HG03521 (cell line): ENCODE data around the gene CABLES1.
"Not testable (repeated sequence)": the region's sequence is repeated elsewhere in the genome, so short reads cannot be mapped to it uniquely, and the experiment has no call there.

Source experiments
- ATAC-seq: cut with Tn5 transposase; IDR thresholded peaks from one replicate; pipeline ENCODE4 v1.9.1; 2021; ENCODE audit warnings: mild to moderate bottlenecking, moderate library complexity; ENCODE audit not compliant: unreplicated experiment

CABLES1 gene

DNA sequence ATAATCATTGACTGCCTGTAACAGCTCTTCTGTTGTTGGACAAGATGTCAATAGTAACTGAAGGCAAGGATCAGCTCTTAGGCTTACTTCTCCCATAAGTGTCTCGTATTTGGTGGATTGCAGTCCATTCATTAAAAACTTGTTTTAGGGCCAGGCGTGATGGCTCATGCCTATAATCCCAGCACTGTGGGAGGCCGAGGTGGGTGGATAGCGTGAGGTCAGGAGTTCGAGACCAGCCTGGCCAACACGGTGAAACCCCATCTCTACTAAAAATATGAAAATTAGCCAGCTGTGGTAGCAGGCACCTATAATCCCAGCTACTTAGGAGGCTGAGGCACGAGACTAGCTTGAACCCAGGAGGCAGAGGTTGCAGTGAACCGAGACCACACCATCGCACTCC lies 26.1 kb upstream of the CABLES1 start:
- not testable (repeated sequence) for ATAC-seq

DNA sequence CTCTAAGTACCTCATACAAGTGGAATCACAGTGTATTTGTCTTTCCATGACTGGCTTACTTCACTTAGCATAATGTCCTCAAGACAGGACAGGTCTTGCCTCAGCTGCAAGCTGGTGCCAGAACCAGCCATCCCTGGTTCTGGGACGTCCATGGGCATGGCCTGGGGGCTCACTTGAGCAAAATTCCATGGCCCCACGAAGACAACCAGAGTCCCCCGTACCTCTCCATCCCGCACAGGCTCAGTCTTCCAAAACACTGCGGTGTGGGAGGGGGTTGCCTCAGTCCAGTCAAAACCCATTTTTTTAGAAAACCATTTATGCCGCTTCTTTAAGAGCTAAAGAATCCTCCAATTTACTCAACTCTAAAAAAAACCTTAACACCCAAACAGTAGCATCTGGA lies 21.7 kb upstream of the CABLES1 start:
- ATAC-seq = no peak

GRCh38 chr18:23114171-23114881 lies 21.0 kb upstream of the CABLES1 start:
- no peak for ATAC-seq

DNA sequence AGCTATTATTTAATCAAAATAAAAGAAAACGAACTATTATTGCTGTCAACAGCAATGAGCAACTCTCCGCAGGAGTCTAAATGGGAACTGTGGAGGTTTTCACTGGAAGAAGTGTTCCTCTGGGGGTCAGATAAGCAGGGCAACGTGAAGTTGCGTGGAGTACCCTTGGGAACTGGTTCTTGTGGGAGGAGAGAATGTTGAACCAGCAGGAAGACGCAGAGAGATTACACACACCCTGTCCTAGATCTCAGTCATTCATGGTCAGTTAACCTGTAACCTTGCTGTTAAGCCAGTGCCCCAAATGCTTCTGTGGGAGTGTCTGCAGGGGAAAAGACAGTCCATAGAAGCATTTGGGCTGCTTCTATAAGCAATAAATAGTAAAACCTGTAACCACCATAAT lies 20.4 kb upstream of the CABLES1 start:
- ATAC-seq = no peak

- no peak for ATAC-seq
These were observed 19.6 kb upstream of the CABLES1 start for GRCh38 chr18:23115683-23116096.

DNA sequence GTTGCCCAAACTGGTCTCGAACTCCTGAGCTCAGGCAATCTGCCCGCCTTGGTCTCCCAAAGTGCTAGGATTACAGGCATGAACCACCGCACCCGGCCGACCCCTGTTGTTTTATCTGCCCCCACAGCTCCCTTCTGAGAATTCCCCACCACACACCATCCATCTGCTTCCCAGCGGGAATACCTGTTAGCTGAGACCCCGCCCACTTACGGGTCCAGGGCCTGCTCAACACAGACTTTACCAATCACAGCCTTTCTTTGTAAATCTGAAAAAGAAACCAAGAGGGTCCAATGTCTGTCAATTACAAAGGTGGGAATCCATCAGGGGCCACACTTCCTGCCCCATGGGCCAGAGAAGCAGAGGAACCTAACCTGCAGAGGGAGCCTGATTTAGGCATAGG lies 14.2 kb upstream of the CABLES1 start:
- ATAC-seq = no peak

DNA sequence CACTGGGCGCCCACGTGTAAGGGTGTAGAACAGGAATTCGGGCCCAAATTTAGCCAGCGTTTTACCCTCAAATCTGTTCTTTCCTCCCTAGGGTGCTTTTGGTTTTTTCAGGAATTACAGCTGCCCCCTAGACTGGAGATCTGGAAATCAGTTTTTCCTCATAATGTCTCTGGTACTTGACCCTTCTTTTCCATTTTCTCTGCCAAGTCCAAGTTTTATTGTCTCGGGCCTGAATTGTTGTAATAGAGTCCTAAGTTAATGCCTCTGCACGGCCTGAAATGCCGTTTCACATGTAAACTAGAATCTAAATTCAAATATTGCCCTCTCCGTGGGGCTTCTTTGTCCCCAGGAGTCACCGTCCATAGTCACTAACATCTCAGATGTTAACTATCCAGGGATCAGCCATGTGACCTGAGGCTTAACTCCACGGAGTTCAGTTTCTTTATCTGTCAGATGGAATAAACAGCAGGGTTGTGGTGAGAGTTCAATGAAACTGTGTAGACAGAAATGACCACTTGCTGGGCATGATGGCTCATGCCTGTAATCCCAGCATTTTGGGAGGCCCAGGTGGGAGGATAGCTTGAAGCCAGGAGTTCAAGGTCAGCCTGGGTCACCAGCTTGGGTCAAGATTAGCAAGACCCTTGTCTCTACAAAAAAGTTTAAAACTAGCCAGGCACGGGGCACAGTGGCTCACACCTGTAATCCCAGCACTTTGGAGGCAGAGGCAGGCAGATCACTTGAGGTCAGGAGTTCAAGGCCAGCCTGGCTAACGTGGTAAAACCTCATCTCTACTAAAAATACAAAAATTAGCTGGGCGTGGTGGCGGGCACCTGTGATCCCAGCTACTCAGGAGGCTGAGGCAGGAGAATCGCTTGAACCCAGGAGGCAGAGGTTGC lies 12.7 kb upstream of the CABLES1 start:
- ATAC-seq = no peak

- no peak for ATAC-seq
These were observed 8.8 kb upstream of the CABLES1 start for GRCh38 chr18:23126376-23127056.

DNA sequence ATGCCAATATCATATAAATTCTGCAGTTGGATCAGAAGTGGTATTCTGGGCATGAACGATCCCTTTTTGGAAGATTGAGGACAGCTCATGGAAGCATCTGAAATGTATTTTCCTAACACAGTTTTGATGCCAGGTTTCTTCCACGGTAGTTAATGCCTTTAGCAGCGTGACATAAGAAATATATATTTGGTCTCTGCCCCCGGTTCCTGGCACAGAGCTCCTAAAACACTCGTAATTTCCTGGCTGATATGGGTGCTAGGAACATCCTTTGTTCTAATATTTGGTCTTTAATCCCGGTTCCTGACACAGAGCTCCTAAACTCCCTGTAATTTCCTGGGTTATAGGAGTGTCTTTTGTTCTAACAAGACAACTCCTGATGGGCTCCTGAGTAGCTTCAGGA lies 8.2 kb upstream of the CABLES1 start:
- no peak for ATAC-seq

- no peak for ATAC-seq
These were observed 5.8 kb upstream of the CABLES1 start for GRCh38 chr18:23129355-23130002.

DNA sequence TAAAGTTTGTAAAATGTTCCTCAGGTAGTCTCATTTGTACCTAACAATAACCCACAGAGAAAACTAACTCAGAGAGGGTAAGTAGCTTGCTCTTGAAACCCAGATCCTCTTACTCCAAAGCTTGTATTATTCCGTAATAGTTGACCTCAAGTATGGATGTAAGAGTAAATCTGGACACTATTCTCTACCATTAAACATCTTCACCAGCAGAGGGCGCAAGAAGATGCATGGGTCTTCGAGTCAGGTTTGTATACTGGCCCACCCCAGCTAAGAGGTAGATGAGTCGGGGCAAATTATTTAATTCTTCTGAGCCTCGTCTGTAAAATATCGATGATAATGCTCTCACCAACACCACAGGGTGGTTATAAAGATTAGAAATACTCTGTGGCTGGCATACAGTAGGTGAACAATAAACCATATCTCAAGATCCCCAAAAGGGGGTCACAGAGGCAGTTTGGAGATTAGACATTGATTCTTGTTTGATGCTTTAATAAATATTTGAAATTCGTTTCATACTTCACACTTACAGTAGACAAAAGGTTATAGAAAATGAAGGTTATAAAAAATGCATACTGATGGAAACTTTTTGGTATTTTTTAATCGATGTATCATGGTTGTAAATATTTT lies 3.5 kb upstream of the CABLES1 start:
- no peak for ATAC-seq

GRCh38 chr18:23133860-23134779 lies 1.2 kb upstream of the CABLES1 start:
- ATAC-seq = no peak

DNA sequence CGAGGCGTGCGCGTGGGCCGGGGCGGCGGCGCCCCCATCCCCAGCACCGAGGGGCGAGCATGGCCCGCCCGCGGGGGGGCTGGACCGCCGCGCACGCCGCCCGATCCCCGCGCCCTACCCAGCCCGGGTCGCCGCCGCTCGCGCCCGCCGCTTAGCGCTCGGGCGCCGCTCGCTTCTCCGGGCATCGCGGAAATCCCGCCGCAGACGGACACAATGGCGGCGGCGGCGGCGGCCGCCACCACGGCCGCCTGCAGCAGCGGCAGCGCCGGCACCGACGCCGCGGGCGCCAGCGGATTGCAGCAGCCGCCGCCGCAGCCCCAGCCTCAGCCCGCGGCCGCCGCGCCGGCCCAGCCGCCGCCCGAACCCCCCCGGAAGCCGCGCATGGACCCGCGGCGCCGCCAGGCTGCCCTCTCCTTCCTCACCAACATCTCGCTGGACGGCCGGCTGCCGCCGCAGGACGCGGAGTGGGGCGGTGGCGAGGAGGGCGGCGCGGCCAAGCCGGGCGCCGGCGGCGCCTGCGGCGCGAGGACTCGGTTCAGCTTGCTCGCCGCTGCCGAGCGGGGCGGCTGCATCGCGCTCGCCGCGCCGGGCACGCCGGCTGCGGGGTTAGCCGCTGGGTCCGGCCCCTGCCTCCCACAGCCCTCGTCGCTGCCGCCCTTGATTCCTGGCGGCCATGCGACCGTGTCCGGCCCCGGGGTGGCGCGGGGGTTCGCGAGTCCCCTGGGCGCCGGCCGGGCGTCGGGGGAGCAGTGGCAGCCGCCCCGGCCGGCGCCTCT lies 453 bp downstream of the CABLES1 start:
- no peak for ATAC-seq

DNA sequence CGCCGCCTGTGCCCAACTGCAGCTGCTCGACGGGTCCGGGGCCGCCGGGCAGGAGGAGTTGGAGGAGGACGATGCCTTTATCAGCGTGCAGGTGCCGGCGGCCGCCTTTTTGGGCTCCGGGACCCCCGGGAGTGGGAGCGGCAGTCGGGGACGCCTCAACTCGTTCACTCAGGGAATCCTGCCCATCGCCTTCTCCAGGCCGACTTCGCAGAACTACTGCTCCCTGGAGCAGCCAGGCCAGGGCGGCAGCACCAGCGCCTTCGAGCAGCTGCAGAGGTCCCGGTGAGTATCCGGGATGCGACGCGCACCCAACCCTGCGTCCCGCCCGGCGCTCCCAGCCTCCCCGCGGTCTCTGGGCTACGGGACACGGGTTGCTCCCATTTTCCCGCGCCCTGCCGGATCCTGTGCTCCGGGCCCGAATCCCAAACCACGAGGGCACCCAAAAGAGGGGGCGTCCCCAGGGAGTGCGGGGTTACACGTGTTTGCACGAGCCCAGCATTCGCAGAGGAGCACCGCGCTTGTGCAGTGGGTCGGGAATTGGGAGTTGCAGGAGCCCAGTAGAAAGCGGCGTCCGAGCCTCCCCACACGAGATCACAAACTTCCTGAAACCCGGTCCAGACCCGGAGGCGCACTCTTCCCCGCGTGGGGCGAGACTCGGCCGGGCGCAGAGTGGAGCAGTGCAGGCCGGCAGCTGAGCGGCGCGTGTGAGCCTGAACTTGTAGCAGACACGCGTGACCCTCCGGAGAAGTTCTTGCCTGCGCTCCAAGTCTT lies 1.2 kb downstream of the CABLES1 start:
- ATAC-seq = no peak

- no peak for ATAC-seq
These were observed 1.9 kb downstream of the CABLES1 start for GRCh38 chr18:23137097-23137635.

DNA sequence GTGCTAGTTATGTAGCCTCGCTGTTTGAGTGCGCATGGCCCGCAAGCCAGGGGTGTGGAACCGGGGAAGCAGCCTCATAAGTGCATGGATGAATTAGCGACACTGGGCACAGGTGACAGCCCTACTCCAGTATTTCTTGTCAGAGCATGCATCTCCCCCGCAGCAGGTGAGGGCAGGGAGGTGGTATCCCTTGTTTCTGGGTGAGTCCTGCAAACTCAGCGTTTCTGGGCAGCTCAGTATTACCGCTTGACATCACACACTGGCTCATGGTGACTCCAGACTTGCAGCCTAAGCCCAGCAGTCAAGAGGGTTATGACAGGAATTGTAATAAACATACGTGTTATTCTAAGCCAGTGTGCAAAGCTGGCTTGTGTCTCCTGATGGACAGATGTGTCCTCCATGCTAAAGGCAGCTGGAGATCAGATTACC lies 2.5 kb downstream of the CABLES1 start:
- no peak for ATAC-seq

DNA sequence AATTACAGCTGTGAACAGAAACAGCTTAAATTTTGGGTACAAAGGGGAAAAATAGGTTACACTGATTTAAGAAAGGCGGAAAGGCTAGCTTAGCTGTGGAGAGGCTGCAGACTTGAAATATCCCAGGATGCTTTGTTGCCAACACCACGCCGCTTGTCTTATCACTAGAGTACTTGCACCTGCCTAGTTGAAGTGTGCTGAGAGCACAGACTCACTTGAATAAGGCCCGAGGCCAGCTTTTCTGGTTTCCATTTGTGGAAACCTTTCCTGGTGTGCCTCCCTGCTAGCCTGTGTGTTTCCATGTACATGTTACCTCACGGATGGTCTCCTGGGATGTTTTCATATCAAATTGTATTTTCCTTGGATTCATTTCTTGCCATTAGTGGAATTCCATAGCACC lies 3.2 kb downstream of the CABLES1 start:
- ATAC-seq = no peak
